Effector CD4-positive, alpha-beta T cell (primary cell): Measurements from ENCODE around the gene PSENEN.

ENCODE experiments used
- DNase-seq: peaks from one replicate; pipeline ENCODE4 v3.0.0-alpha.2; 2020

PSENEN gene

GRCh38 chr19:35734273-35734672, 11.2 kb upstream of the PSENEN start:
- DNase-seq, result no peak

- DNase-seq, result no peak
Measured at GRCh38 chr19:35734889-35735288, 10.6 kb upstream of the PSENEN start.

- no peak for DNase-seq
Measured at GRCh38 chr19:35736913-35737886, 8.3 kb upstream of the PSENEN start.

GRCh38 chr19:35738021-35738886, 7.2 kb upstream of the PSENEN start:
- no peak for DNase-seq

- no peak for DNase-seq
Measured at GRCh38 chr19:35738887-35739229, 6.6 kb upstream of the PSENEN start.

GRCh38 chr19:35739275-35740107, 6.0 kb upstream of the PSENEN start:
- no peak for DNase-seq

- no peak for DNase-seq
Measured at GRCh38 chr19:35740108-35740422, 5.4 kb upstream of the PSENEN start.

- DNase-seq, result peak; percentile 94
Measured at GRCh38 chr19:35740423-35741202, 4.8 kb upstream of the PSENEN start.

GRCh38 chr19:35741203-35741515, 4.3 kb upstream of the PSENEN start:
- DNase-seq, result no peak

GRCh38 chr19:35742121-35742724, 3.2 kb upstream of the PSENEN start, which contains the start of gene IGFLR1:
Gene IGFLR1 (minus strand): TSS chr19:35742452. CDS start chr19:35741180, 1,272 bp downstream.
- DNase-seq, result peak; percentile 44

- DNase-seq, result no peak
Measured at GRCh38 chr19:35743640-35744429, 1.6 kb upstream of the PSENEN start.

GRCh38 chr19:35744430-35745327, 772 bp upstream of the PSENEN start:
- peak; percentile 90 for DNase-seq

GRCh38 chr19:35746087-35746462, 624 bp downstream of the PSENEN start:
- DNase-seq, result no peak

- no peak for DNase-seq
Measured at GRCh38 chr19:35746531-35746930, 1.1 kb downstream of the PSENEN start.

- peak; percentile 99 for DNase-seq
Measured at GRCh38 chr19:35748106-35749020, 2.9 kb downstream of the PSENEN start, which contains the start of gene LIN37. Gene LIN37 (plus strand): TSS chr19:35748576. CDS start chr19:35748725, 149 bp downstream.

GRCh38 chr19:35750167-35750566, 4.7 kb downstream of the PSENEN start:
- no peak for DNase-seq

GRCh38 chr19:35751839-35752745, 6.6 kb downstream of the PSENEN start:
- no peak for DNase-seq
